GM23248 (cell line): ENCODE measurements around the gene PHLDB2. TPM values are rescaled to one million over a fixed set of nuclear protein-coding genes. Genes with fewer than 3 reads are reported as not detected.

Experiments
- DNase-seq: peaks from one replicate; pipeline ENCODE4 v3.0.0-alpha.2; 2015
- H2AFZ ChIP-seq: fragments of 200-600 bp; sonication (generic); 2 replicates; pipeline ENCODE4 v1.6.1; 2016; ENCODE audit warnings: antibody characterized with exemption
- H3F3A ChIP-seq: fragments of 200-600 bp; sonication (generic); 2 replicates; pipeline ENCODE4 v1.6.1; 2016; ENCODE audit warnings: mild to moderate bottlenecking, antibody characterized with exemption, mixed run types; ENCODE audit not compliant: insufficient read depth
- H3K27ac ChIP-seq: fragments of 200-600 bp; sonication (generic); 2 replicates; pipeline ENCODE4 v1.5.1; 2016; ENCODE audit warnings: mild to moderate bottlenecking
- H3K27me3 ChIP-seq: fragments of 200-600 bp; sonication (generic); replicated peaks from 2 replicates; pipeline ENCODE4 v1.6.1; 2016; ENCODE audit warnings: mild to moderate bottlenecking; ENCODE audit not compliant: insufficient read depth
- H3K36me3 ChIP-seq: fragments of 200-600 bp; sonication (generic); 2 replicates; pipeline ENCODE4 v1.6.1; 2016; ENCODE audit warnings: low read depth, mild to moderate bottlenecking
- H3K4me1 ChIP-seq: fragments of 200-600 bp; sonication (generic); 2 replicates; pipeline ENCODE4 v1.6.1; 2016; ENCODE audit warnings: mild to moderate bottlenecking; ENCODE audit not compliant: insufficient read depth
- H3K4me2 ChIP-seq: fragments of 200-600 bp; sonication (generic); one replicate; pipeline ENCODE4 v1.6.1; 2016; ENCODE audit warnings: mild to moderate bottlenecking; ENCODE audit not compliant: unreplicated experiment
- H3K4me3 ChIP-seq: fragments of 200-600 bp; sonication (generic); 2 replicates; pipeline ENCODE4 v1.5.1; 2016; ENCODE audit warnings: mild to moderate bottlenecking
- H3K79me2 ChIP-seq: fragments of 200-600 bp; sonication (generic); 2 replicates; pipeline ENCODE4 v1.6.1; 2016; ENCODE audit warnings: mild to moderate bottlenecking; ENCODE audit not compliant: insufficient read depth
- H3K9ac ChIP-seq: fragments of 200-600 bp; sonication (generic); 2 replicates; pipeline ENCODE4 v1.6.1; 2016; ENCODE audit warnings: mild to moderate bottlenecking
- H3K9me2 ChIP-seq: fragments of 200-600 bp; sonication (generic); 2 replicates; pipeline ENCODE4 v1.6.1; 2016; ENCODE audit warnings: mixed run types, mild to moderate bottlenecking, moderate library complexity; ENCODE audit not compliant: insufficient read depth
- H3K9me3 ChIP-seq: fragments of 200-600 bp; sonication (generic); one replicate; pipeline ENCODE4 v1.6.1; 2017; ENCODE audit warnings: low read depth
- H4K20me1 ChIP-seq: fragments of 200-600 bp; sonication (generic); 2 replicates; pipeline ENCODE4 v1.6.0; 2016; ENCODE audit not compliant: insufficient read depth
- EZH2 ChIP-seq: fragments of 200-600 bp; sonication (generic); IDR thresholded peaks from 2 replicates; pipeline ENCODE4 v1.6.1; 2018; ENCODE audit warnings: antibody characterized with exemption, mild to moderate bottlenecking; ENCODE audit not compliant: insufficient read depth, poor library complexity, severe bottlenecking
- EZH2phosphoT487 ChIP-seq: fragments of 200-600 bp; sonication (generic); IDR thresholded peaks from 2 replicates; pipeline ENCODE4 v1.6.1; 2018; ENCODE audit warnings: antibody characterized with exemption, moderate library complexity, mild to moderate bottlenecking, low read depth; ENCODE audit not compliant: insufficient read depth
- WGBS, 2 experiments: methylation state at CpG; one replicate each; pipeline ENCODE4 v1.1.6; 2015 to 2017; ENCODE audit warnings: low lambda C conversion rate in 2 of 2, low coverage in 1 of 2; ENCODE audit errors: missing lambda C conversion rate in 2 of 2; 5-methylcytosine and 5-hydroxymethylcytosine counted together
- in situ Hi-C: fragments of 300-500 bp; cut with MboI; formaldehyde crosslinking; loops from 2 replicates; pipeline ENCODE4 v1.15.0; 2020
- polyA plus RNA-seq: library from polyadenylated mRNA; unstranded; fragments of >200 nt; fragmentation: Nextera tagmentation; extraction: Ambion mirVana; gene quantifications from 2 replicates; pipeline ENCODE4 v1.2.1, GENCODE V29; 2016
- total RNA-seq: library from RNA; depleted of rRNA; stranded (reverse); fragments of >200 nt; shearing (Covaris generic); gene quantifications from 2 replicates; pipeline ENCODE4 v1.2.3, GENCODE V29; 2014

PHLDB2 gene
- total and polyA plus RNA-seq, 2 experiments from 2014 or later: 55.6 to 60.6 TPM

DNA sequence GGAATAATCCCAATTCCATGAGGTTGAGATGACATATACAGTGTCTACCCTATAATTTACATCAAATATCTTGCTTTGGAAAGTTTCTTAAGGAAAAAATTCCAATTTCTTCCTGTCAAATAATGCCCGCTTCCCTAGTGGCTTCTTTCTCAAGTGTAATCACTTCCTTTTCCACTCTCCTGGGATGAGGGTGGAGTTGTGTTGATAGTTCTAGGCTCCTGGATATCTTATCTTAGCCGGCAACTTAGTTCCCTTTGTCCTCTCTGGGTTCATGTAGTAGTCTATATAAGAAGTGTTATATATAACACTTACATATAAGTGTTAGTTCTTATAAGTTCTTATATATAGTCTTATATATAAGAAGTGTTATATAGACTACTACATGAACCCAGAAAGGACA lies 150.6 kb downstream of the PHLDB2 start:
- H3K9me3 ChIP-seq: no peaks in the 10 kb centered on the region
- no peaks in the 10 kb centered on the region for H3K27me3 ChIP-seq
- H3K27ac ChIP-seq: no peak overlapping the region
- no peaks in the 10 kb centered on the region for H4K20me1 ChIP-seq
- no peaks in the 10 kb centered on the region for H3K9me2 ChIP-seq
- no peak overlapping the region for H2AFZ ChIP-seq
- in situ Hi-C loops: no loop called here
- peaks cover 13% of the 10 kb centered on the region for H3F3A ChIP-seq
- H3K4me3 ChIP-seq: no peak overlapping the region
- H3K4me2 ChIP-seq: no peak overlapping the region
- H3K4me1 ChIP-seq: peaks cover 23% of the 10 kb centered on the region
- H3K36me3 ChIP-seq: no peaks in the 10 kb centered on the region
- no peaks in the 10 kb centered on the region for H3K79me2 ChIP-seq
- DNase-seq: no peak
- TF ChIP-seq EZH2 (no peak), EZH2phosphoT487 (no peak)
- 96 to 98% methylated on average over 2 of the region's 2 CpGs for WGBS, 2 experiments
- H3K9ac ChIP-seq: no peak overlapping the region

GRCh38 chr3:112010636-112011035 lies 151.6 kb downstream of the PHLDB2 start:
- Histone ChIP-seq H2AFZ (no peak overlapping the region), H3K4me2 (no peak overlapping the region), H3K4me1 (peaks cover 15% of the 10 kb centered on the region), H3K4me3 (no peak overlapping the region), H3K9ac (no peak overlapping the region), H3K27ac (no peak overlapping the region), H3K27me3 (no peaks in the 10 kb centered on the region), H3K36me3 (no peaks in the 10 kb centered on the region), H4K20me1 (no peaks in the 10 kb centered on the region), H3F3A (peaks cover 5% of the 10 kb centered on the region; the same call in 1 of the 2 replicates), H3K9me3 (no peaks in the 10 kb centered on the region), H3K79me2 (no peaks in the 10 kb centered on the region), H3K9me2 (no peaks in the 10 kb centered on the region)
- in situ Hi-C loops: no loop called here
- no peak for DNase-seq
- whole genome bisulfite sequencing, 2 experiments: 71 to 78% methylated on average over 3 of the region's 3 CpGs
- TF ChIP-seq EZH2 (no peak), EZH2phosphoT487 (no peak)

- no peaks in the 10 kb centered on the region for H3K36me3 ChIP-seq
- H3F3A ChIP-seq: peaks cover 5% of the 10 kb centered on the region; the same call in 1 of the 2 replicates
- no peak overlapping the region for H3K4me2 ChIP-seq
- H3K9ac ChIP-seq: no peak overlapping the region
- H3K9me2 ChIP-seq: no peaks in the 10 kb centered on the region
- H3K79me2 ChIP-seq: no peaks in the 10 kb centered on the region
- TF ChIP-seq EZH2phosphoT487 (no peak), EZH2 (no peak)
- no peak overlapping the region for H2AFZ ChIP-seq
- no peaks in the 10 kb centered on the region for H4K20me1 ChIP-seq
- DNase-seq: no peak
- no peaks in the 10 kb centered on the region for H3K27me3 ChIP-seq
- peaks cover 15% of the 10 kb centered on the region for H3K4me1 ChIP-seq
- in situ Hi-C loops: no loop called here
- no peaks in the 10 kb centered on the region for H3K9me3 ChIP-seq
- WGBS, 2 experiments: 82 to 87% methylated on average over 6 of the region's 6 CpGs
- no peak overlapping the region for H3K27ac ChIP-seq
- H3K4me3 ChIP-seq: no peak overlapping the region
Measured at GRCh38 chr3:112011376-112011940, 152.4 kb downstream of the PHLDB2 start.

GRCh38 chr3:112012205-112012992 lies 153.3 kb downstream of the PHLDB2 start:
- TF ChIP-seq EZH2: no peak
- no peak for TF ChIP-seq EZH2phosphoT487
- no peak for DNase-seq
- H2AFZ ChIP-seq: peak overlapping the region; percentile 90
- no peaks in the 10 kb centered on the region for H4K20me1 ChIP-seq
- H3K9me2 ChIP-seq: no peaks in the 10 kb centered on the region
- H3F3A ChIP-seq: peaks cover 5% of the 10 kb centered on the region; the same call in 1 of the 2 replicates
- H3K4me2 ChIP-seq: no peak overlapping the region
- in situ Hi-C loops: no loop called here
- H3K27ac ChIP-seq: no peak overlapping the region
- no peaks in the 10 kb centered on the region for H3K36me3 ChIP-seq
- H3K4me3 ChIP-seq: no peak overlapping the region
- no peaks in the 10 kb centered on the region for H3K27me3 ChIP-seq
- H3K79me2 ChIP-seq: no peaks in the 10 kb centered on the region
- H3K9ac ChIP-seq: no peak overlapping the region
- H3K9me3 ChIP-seq: no peaks in the 10 kb centered on the region
- peaks cover 14% of the 10 kb centered on the region for H3K4me1 ChIP-seq
- WGBS, 2 experiments: 85 to 88% methylated on average over 6 of the region's 6 CpGs
